ENCODE results near the gene WHRN.

WHRN gene

DNA sequence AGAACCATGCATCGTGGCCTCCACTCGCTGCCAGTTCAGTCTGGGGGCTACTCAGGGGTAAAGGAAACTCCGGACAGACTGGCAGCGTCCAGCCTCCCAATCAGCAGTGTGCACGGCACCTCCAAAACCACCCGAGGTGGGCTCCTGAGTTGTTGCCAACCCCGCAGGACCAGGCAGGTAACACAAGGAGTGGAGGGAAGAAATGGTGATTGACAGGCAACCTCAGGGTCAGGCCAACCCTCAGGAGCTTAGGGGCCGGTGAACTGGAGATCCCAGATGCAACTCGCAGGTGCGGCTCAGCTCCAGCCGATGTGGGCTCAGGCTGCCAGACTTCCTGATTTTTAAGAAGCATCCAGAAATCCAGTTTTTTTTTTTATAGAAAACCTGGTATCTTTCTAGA lies 80.1 kb downstream of the WHRN start:
- DNase-seq (ENCODE audit: low read depth in 2 of 3, low spot score in 2 of 3) = no peak

GRCh38 chr9:114424126-114424525 lies 81.1 kb downstream of the WHRN start:
- no peak for DNase-seq (ENCODE audit: low read depth in 2 of 3, low spot score in 2 of 3)

DNA sequence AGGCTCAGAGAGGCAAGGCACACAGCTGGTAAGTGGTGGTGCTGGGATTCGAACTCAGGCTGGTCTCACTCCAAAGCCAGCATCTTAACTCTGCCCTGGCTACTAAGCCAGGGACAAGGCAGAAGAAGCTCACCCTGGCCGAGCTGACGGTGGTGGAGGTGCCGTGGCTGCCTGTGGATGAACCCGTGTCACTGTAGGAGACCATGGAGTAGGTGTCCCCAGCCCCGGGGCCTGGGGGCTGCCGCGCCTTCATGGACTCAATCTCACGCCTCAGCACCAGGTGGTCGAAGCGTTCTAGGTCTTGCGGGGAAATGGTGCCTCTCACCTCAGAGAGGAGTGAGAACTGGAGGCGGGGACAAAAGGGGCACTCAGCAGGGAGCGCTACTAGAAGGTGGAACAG lies 82.1 kb downstream of the WHRN start:
- no peak for DNase-seq (ENCODE audit: low read depth in 2 of 3, low spot score in 2 of 3)

GRCh38 chr9:114421147-114421546 lies 84.1 kb downstream of the WHRN start:
- no peak for DNase-seq (ENCODE audit: low read depth in 2 of 3, low spot score in 2 of 3)

DNA sequence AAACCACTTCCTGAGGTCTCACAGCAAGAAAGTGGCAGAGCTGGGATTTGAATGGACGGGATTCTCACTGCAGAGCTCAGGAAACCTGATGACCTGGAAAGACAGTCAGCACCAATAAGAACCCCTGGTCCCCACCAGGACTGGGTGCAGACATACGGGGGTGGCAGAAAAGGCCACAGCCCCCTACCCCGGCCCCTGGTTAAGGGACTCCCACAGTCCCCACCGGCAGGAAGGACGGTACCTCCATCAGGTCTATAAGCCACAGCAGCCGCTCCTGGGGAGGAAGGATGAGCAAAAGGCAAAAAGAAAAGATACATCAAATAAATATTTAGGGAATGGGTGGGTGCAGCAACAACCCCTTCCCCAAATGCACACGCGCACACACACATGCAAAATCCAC lies 85.5 kb downstream of the WHRN start:
- no peak for DNase-seq (ENCODE audit: low read depth in 2 of 3, low spot score in 2 of 3)

DNA sequence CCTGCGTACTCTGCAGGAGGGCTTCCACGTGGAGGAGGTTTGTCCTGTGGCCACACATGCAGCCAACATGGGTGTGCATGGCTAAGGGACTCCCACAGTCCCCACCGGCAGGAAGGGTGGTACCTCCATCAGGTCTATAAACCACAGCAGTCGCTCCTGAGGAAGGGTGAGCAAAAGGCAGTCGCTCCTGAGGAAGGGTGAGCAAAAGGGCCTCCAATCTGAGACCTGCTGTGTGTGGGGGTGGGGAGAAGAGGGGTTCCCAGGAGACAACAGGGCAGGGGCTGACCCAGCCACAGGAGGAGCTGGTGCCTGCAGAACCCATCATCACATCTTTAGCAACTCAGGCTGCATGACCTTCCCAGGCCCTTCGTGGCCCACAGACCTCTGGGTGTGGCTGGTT lies 87.2 kb downstream of the WHRN start:
- DNase-seq (ENCODE audit: low read depth in 2 of 3, low spot score in 2 of 3) = no peak

GRCh38 chr9:114417511-114417910 lies 87.8 kb downstream of the WHRN start:
- DNase-seq (ENCODE audit: low read depth in 2 of 3, low spot score in 2 of 3) = no peak

GRCh38 chr9:114416906-114417305 lies 88.4 kb downstream of the WHRN start:
- DNase-seq (ENCODE audit: low read depth in 2 of 3, low spot score in 2 of 3) = no peak

- no peak for DNase-seq (ENCODE audit: low read depth in 2 of 3, low spot score in 2 of 3)
Measured at GRCh38 chr9:114416290-114416689, 89.0 kb downstream of the WHRN start.

DNA sequence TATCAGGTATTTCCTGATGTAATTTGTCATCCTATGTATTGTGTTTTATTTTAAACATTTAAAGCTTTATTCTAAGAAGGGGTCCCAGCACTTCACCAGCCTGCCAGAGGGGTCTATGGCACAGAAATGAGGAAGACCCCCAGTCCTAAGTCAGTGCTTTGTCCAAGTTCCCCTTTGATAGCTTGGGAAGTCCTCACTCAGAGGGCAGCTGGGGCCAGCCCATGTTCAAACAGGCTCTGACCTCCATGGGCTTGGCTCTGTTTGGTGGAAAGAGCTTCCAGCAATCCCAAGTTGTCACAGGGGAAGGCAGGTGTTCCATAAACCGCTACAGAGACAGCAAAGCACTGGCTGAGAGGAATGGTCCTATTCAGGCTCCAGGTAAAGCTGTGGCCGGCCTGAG lies 90.9 kb downstream of the WHRN start:
- no peak for DNase-seq (ENCODE audit: low read depth in 2 of 3, low spot score in 2 of 3)

DNA sequence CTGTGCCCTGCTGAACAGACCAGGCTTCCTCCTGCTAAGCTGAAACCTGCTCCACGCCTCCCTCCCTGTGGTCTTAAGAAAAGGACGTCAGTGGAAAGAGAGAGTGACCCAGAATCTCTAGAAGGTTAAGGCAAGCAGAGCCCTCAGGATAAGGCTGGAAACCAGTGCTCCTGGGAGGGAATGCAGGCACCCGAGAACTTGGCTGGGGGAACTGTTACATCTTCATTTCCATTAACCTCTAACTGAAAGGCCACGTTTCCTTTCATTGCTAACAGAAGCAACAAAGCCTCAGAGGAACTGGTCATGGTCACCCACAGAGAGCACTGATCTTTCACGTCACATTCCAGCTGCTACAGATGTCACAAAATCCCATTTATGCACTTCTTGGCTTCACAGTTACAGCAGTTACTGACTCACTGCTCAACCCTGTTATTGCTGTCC lies 91.4 kb downstream of the WHRN start:
- no peak for DNase-seq (ENCODE audit: low read depth in 2 of 3, low spot score in 2 of 3)

DNA sequence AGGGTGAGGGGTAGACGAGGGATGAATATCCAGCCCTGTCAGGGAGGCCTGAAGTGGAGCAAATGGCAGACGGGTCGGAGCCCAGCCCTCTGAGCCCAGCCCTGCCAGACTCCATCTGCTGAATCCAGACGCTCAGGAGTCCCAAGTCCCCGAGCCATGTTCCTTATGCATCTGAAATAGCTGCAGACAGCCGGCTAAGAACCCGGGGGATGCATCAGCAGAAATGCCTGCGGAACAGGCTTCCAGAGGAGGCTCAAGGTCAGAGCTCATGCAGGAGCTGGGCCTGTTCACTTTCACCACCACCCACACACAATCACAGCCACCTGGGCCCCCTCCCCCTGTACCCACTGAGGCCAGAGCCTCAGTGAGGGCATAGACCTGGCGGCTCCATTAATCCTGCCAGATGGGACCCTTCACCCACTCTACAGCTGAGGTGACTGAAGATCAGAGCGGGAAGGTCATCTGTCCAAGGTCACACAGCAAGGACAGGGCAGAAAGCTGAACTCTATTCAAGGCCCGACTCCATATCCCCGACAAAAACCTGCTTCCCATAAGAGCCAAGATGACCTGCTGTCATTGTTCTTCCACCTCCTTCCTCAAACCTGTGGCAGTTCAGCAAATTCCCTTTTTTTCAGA lies 93.1 kb downstream of the WHRN start:
- DNase-seq (ENCODE audit: low read depth in 2 of 3, low spot score in 2 of 3) = no peak

- no peak for DNase-seq (ENCODE audit: low read depth in 2 of 3, low spot score in 2 of 3)
Measured at GRCh38 chr9:114411452-114411851, 93.8 kb downstream of the WHRN start.

- no peak for DNase-seq (ENCODE audit: low read depth in 2 of 3, low spot score in 2 of 3)
Measured at GRCh38 chr9:114410910-114411309, 94.4 kb downstream of the WHRN start.

- DNase-seq (ENCODE audit: low read depth in 2 of 3, low spot score in 2 of 3) = no peak
Measured at GRCh38 chr9:114409842-114410241, 95.4 kb downstream of the WHRN start.

- DNase-seq (ENCODE audit: low read depth in 2 of 3, low spot score in 2 of 3) = no peak
Measured at GRCh38 chr9:114409103-114409780, 96.0 kb downstream of the WHRN start.

- no peak for DNase-seq (ENCODE audit: low read depth in 2 of 3, low spot score in 2 of 3)
Measured at GRCh38 chr9:114408645-114409044, 96.6 kb downstream of the WHRN start.

- DNase-seq (ENCODE audit: low read depth in 2 of 3, low spot score in 2 of 3) = no peak
Measured at GRCh38 chr9:114407889-114408288, 97.4 kb downstream of the WHRN start.

DNA sequence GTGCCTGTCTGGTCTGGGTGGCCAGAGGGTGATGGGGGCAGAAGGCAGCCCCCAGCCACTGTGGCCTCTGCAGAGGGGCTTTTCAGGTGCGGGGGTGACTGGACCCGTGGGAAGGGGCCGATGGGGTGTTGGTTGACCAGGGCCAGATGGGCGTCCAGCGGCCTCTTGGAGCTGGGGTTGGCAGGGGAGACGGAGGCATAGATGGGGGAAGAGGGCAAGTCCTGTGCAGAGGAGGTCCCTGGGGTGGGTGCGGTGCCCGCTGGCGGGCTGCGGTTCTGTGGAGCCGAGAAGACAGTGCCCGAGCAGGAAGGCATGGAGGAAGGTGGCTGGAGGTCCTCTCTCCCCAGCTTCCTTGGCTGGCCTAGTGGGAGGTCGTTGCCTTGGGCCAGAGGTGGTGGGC lies 98.8 kb downstream of the WHRN start:
- no peak for DNase-seq (ENCODE audit: low read depth in 2 of 3, low spot score in 2 of 3)

DNA sequence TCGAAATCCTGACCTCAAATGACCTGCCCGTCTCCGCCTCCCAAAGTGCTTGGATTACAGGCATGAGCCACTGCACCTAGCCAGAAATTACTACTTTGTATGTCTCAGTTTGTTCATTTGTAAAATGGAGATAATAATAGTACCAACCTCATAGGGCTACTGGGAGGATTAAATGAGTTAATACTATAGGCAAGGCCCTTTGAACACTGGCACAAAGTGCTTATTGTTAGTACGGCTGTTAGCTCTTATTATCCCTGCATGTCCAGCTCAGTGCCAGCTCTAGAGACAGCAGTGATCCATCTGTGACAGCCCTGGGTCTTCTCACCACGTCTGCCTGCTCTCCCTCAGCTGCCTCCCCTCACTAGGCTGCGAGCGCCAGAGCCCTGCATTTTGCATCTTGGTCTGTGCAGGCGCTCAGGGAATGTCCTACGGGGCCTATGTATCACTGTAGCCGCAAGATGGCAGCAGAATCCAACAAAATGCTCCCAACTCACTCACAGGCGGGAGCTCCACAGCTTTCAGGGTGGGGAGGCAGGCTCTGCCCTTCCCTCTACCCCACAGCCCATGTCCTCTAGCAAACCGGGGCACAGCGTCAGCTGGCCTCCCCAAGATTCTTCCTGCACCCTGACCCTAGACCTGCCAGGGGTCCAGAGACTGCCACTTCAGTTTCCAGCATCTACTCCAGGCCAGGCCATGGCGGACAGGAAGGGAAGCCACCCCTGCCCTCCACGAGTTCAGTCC lies 99.8 kb downstream of the WHRN start:
- DNase-seq (ENCODE audit: low read depth in 2 of 3, low spot score in 2 of 3) = peak in 1 of 3 experiments; percentile 48

- DNase-seq (ENCODE audit: low read depth in 2 of 3, low spot score in 2 of 3) = no peak
Measured at GRCh38 chr9:114404531-114404930, 100.7 kb downstream of the WHRN start.

GRCh38 chr9:114403153-114403756 lies 102.0 kb downstream of the WHRN start:
- DNase-seq (ENCODE audit: low read depth in 2 of 3, low spot score in 2 of 3) = no peak

Data from activated CD8-positive, alpha-beta memory T cell treated with anti-CD3 and anti-CD28 coated beads for 48 hours (primary cell).